ENCODE measurements around the gene C2CD2.
"Not testable (repeated sequence)": the region's sequence is repeated elsewhere in the genome, so short reads cannot be mapped to it uniquely, and the experiment has no call there.

Gene C2CD2

DNA sequence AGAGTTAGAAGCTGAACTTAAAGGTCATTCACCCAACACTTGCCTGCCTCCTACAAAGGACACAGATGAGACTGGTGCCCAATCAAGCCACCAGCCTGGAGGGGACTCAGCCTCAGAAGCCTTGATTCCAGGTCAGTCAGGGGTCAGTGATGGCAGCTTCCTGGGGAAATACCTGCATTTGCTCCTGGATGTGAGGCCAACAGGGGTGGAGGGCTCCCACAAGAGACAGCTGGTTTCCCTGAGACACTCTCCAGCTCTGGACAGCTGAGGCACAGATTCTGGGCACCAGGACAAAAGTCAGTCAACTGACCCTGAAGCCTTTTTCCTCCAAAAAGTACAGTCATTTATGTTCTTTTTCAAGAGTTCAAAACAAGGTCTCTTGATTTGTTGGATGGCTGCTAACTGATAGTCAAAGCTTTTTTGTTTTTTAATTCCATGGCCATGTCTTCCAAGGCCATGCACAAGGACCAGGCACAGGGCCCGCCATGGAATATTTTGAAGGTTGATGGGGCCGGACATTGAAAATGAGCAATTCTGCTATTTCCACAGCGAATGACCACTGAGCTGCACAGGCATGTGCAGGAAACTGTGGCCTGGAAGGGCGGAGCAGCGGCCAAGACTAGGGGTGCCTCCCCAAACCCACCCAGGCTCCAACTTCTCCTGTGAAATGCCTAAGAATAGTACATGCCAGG, 1.8 kb downstream of the C2CD2 start:
- Histone ChIP-seq H3K4me3 (replicated peaks; ENCODE audit: insufficient read depth, low read length) (no peak overlapping the region), H3K27ac (replicated peaks) (no peak overlapping the region), H3K27me3 (ENCODE audit: insufficient read depth, poor library complexity, severe bottlenecking) (no peaks in the 10 kb centered on the region)
- TF ChIP-seq SPI1 (IDR thresholded peaks at IDR 0.05; ENCODE audit: borderline replicate concordance, low read depth) = no peak
- no peak for TF ChIP-seq REST (IDR thresholded peaks at IDR 0.05; ENCODE audit: insufficient replicate concordance, low read depth)
- TF ChIP-seq, protein P1, sequence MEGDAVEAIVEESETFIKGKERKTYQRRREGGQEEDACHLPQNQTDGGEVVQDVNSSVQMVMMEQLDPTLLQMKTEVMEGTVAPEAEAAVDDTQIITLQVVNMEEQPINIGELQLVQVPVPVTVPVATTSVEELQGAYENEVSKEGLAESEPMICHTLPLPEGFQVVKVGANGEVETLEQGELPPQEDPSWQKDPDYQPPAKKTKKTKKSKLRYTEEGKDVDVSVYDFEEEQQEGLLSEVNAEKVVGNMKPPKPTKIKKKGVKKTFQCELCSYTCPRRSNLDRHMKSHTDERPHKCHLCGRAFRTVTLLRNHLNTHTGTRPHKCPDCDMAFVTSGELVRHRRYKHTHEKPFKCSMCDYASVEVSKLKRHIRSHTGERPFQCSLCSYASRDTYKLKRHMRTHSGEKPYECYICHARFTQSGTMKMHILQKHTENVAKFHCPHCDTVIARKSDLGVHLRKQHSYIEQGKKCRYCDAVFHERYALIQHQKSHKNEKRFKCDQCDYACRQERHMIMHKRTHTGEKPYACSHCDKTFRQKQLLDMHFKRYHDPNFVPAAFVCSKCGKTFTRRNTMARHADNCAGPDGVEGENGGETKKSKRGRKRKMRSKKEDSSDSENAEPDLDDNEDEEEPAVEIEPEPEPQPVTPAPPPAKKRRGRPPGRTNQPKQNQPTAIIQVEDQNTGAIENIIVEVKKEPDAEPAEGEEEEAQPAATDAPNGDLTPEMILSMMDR (IDR thresholded peaks at IDR 0.05; ENCODE audit: insufficient read depth, low read length) = no peak
- no peak for TF ChIP-seq GABPA (IDR thresholded peaks at IDR 0.05; ENCODE audit: low read depth)
- TF ChIP-seq POLR2AphosphoS5 (IDR thresholded peaks at IDR 0.05; ENCODE audit: low read depth) = no peak
- DNase-seq (ENCODE audit: low read depth in 1 of 2, low spot score in 1 of 2) = no peak

DNA sequence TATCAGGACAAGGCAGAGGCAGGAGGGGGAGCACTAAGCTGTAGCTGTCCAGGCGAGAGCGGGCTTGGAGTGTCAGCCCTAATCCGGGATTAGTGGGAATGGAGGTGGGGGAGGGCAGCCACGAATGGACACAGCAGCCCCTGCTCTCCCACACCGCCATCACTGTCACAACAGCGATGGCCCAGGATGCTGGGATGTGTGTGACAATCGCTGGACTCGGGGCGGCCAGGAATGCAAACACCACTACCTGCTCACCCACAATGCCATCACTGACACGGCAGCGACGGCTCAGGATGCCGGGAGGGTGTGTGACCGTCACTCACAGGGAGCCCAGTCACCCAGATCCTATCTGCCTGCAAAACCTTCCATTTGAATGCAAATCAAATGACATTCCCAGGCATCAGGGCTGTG, 2.9 kb downstream of the C2CD2 start:
- TF ChIP-seq REST (IDR thresholded peaks at IDR 0.05; ENCODE audit: insufficient replicate concordance, low read depth) (no peak), SPI1 (IDR thresholded peaks at IDR 0.05; ENCODE audit: borderline replicate concordance, low read depth) (no peak)
- TF ChIP-seq, protein P1 (IDR thresholded peaks at IDR 0.05; ENCODE audit: insufficient read depth, low read length) = no peak
- no peak overlapping the region for H3K27ac ChIP-seq (replicated peaks)
- no peaks in the 10 kb centered on the region for H3K27me3 ChIP-seq (ENCODE audit: insufficient read depth, poor library complexity, severe bottlenecking)
- H3K4me3 ChIP-seq (replicated peaks; ENCODE audit: insufficient read depth, low read length) = no peak overlapping the region
- DNase-seq (ENCODE audit: low read depth in 1 of 2, low spot score in 1 of 2) = no peak

DNA sequence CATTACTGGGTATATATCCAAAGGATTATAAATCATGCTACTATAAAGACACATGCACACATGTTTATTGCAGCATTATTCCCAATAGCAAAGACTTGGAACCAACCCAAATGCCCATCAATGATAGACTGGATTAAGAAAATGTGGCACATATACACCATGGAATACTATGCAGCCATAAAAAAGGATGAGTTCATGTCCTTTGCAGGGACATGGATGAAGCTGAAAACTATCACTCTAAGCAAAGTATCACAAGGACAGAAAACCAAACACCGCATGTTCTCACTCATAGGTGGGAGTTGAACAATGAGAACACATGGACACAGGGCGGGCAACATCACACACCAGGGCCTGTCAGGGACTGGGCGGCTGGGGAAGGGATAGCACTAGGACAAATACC, 4.2 kb downstream of the C2CD2 start:
- H3K27me3 ChIP-seq (ENCODE audit: insufficient read depth, poor library complexity, severe bottlenecking); DNase-seq (ENCODE audit: low read depth in 1 of 2, low spot score in 1 of 2); H3K27ac ChIP-seq (replicated peaks); H3K4me3 ChIP-seq (replicated peaks; ENCODE audit: insufficient read depth, low read length): not testable (repeated sequence)

- Histone ChIP-seq H3K4me3 (replicated peaks; ENCODE audit: insufficient read depth, low read length) (no peak overlapping the region), H3K27ac (replicated peaks) (no peak overlapping the region), H3K27me3 (ENCODE audit: insufficient read depth, poor library complexity, severe bottlenecking) (no peaks in the 10 kb centered on the region)
- TF ChIP-seq REST (IDR thresholded peaks at IDR 0.05; ENCODE audit: insufficient replicate concordance, low read depth) (no peak), POLR2AphosphoS5 (IDR thresholded peaks at IDR 0.05; ENCODE audit: low read depth) (no peak), GABPA (IDR thresholded peaks at IDR 0.05; ENCODE audit: low read depth) (no peak), SPI1 (IDR thresholded peaks at IDR 0.05; ENCODE audit: borderline replicate concordance, low read depth) (no peak)
- TF ChIP-seq, protein P1 (IDR thresholded peaks at IDR 0.05; ENCODE audit: insufficient read depth, low read length) = no peak
- DNase-seq (ENCODE audit: low read depth in 1 of 2, low spot score in 1 of 2) = no peak
These were observed 4.9 kb downstream of the C2CD2 start for GRCh38 chr21:41948901-41949300.
